Embryonic facial prominence (tissue), 1 donor: ENCODE measurements around the gene PIRT.
"Not testable (repeated sequence)": the region's sequence is repeated elsewhere in the genome, so short reads cannot be mapped to it uniquely, and the experiment has no call there.

Source experiments
- DNase-seq: peaks from one replicate; pipeline ENCODE4 v3.0.0-alpha.2; 2016; ENCODE audit errors: extremely low spot score

PIRT gene

GRCh38 chr17:10837921-10838320 is at the start of gene PIRT:
PIRT (minus strand) TSS chr17:10838087; CDS start chr17:10825645, 12,442 bp downstream.
- DNase-seq, result no peak

DNA sequence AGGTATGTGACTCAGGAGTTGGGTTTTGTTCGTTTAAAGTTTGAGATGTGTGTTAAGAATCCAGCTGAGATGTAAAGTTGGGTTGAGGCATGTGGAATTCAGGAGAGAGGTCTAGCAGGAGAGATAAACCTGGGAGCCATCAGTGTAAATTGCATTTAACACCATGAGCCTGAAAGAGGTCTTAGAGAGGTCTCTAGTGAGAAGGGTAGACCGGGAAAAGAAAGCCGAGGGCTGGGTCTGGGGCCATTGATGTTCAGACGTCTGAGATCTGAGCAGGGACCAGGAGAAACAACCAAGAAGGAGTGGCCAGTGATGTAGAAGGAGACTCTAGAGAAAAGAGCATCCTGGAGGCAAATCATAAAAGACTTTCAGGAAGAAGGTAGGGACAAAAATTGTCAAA is 44.1 kb upstream of the PIRT start:
- no peak for DNase-seq

GRCh38 chr17:10879190-10879836 is 41.4 kb upstream of the PIRT start:
- no peak for DNase-seq

DNA sequence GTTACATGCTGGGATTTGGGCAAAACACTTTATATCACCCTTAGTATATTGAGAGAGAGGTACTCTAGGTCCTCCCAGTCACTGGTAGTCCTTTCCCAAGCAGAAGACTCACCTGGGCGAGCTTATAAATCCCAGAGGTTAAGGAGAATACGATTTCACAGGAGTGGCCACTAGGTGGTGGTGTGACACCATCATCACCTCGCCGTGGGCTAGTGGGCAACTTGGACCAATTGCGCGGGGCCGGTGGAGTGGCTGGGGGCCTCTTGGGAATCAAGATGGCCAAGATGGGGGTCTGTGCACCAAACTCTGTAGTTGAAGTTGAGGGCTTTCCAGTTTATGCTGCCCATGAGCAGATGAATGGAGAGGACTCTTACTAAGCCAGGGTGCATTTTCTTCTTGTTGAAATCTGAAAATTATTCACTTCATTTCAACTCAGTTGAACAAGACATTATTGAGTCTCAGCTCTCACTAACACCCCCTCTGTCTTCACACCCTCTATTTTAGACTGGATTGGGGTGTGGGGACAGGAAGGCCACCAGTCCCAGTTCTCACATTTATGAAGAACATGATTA is 38.2 kb upstream of the PIRT start:
- no peak for DNase-seq

DNA sequence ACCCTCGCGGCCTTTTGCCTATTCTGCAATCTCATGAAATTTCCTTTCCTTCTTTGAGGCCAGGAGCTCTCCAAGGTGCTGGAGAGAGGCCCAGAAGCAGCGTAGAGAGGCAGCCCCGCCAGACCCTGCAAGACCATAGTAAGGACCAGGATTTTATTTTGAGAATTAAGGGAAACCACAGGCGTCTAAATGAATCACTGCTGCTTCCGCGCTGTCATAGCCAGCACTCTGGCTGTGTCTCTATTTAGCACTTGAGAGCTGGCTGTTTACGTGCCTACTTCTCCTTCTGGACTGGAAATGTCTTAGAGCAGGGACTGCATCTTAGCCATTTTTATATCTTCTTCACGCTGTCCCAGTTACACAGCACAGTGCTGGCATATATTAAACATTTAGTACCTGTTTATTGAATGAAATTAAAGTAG is 37.6 kb upstream of the PIRT start:
- DNase-seq, result no peak

GRCh38 chr17:10871914-10872313 is 34.0 kb upstream of the PIRT start:
- DNase-seq, result no peak

GRCh38 chr17:10870336-10871050 is 32.6 kb upstream of the PIRT start:
- no peak for DNase-seq

DNA sequence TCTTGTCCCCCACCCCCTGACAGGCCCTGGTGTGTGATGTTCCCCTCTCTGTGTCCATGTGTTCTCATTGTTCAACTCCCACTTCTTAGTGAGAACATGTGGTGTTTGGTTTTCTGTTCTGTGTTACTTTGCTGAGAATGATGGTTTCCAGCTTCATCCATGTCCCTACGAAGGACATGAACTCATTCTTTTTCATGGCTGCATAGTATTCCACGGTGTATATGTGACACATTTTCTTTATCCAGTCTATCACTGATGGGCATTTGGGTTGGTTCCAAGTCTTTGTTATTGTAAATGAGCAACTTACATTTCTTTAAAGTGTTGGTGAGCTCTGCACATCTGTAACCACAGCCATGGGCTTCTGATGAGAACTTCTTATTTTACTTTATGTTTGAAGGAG is 30.9 kb upstream of the PIRT start:
- not testable (repeated sequence) for DNase-seq

DNA sequence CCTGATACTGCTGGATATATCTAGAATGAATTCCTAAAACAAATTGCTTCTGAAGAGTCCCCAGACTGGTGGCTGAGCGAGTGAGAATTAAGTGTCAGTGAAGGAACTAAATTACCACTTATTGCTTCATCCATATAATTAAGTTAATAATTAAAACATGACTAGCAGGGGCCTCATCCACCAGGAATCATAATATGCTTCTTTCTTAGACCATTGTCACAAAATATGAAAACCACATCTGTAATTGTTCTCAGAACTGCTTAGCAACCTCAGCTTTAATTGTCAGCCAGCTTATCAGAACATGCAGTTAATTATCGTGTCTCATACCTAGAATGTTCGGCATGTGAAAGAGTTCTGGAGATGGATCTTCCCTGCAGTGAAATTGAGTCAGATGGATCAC is 21.2 kb upstream of the PIRT start:
- no peak for DNase-seq

GRCh38 chr17:10857976-10858375 is 20.1 kb upstream of the PIRT start:
- DNase-seq, result no peak

- DNase-seq, result not testable (repeated sequence)
Measured at GRCh38 chr17:10846636-10847035, 8.7 kb upstream of the PIRT start.

GRCh38 chr17:10845388-10845751 is 7.5 kb upstream of the PIRT start:
- no peak for DNase-seq

DNA sequence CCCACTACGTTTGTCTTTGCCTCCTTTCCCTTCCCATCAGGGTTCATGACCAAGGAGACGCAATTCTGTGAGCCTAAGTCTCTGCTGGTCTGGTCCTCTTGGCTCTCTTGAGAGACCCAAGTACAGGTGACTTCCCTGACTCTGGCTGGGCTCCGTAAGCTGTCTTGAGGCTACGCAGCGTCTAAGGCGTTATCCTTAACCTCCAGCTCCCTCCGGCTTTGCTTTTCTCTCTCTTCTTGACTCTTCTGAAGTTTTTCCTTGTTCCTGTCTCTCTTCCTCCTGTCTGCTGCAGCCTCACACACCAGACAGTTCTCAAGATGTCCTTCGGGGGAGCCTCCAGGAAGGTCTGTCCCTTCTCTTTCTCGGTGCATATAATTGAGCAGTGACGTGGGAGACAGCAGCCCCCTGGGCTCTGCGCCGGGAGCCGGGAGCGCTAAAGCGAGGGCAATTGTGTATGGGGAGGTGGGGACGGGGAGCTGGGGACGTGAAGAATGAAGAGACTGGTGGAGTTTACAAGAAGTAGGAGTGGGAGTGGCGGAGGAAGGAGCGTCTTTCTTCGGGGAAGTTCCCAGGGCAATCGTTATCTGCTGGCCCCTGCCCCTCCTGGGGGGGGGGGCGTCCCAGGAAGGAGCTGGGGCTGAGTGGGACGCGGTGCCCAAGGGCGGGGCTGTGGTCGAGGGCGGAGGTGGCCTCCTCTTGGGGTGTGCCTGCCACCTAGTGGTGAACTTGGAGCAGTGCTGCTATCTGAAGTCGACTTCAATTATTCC is 6.9 kb upstream of the PIRT start:
- peak; percentile 53 for DNase-seq

DNA sequence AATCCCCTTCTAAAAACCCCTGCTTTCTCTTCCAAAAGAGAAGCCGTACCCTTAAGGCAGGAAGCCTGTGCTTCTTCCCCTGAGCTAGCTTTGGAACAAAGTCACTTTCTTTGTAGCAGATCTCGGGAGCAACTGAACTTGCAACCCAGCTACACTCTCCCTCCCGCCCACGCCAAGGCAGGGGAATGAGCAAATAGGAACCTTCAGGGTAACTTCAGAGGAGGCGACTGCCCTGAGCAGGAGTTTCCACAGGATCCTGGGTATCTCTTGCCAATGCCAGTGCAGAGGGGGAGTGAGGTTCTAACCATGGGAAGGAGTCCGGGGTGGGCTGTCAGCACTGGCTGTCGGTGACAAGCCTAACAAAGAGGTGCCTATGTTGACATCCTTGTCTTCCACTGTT is 5.9 kb upstream of the PIRT start:
- no peak for DNase-seq

DNA sequence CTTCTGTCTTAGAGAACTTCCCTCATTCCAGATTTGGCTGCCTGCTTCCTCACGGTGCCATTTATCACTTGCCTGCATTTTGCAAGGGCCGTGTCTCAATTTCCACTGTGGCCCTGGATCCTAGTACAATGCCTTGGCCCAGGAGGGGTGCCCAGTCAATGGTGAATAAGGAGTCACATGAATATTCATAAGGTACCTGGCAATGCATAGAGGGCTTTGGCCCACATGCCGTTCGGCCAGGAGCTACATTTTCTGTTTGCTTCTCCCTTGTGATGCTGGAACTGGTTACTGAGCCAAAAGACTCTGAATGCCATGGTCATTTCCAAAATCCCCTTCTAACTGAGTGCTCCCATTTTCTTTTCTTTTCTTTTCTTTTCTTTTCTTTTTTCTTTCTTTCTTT is 4.8 kb upstream of the PIRT start:
- DNase-seq, result no peak

GRCh38 chr17:10838682-10839081 is 795 bp upstream of the PIRT start:
- no peak for DNase-seq

- no peak for DNase-seq
Measured at GRCh38 chr17:10836966-10837590, 809 bp downstream of the PIRT start.

DNA sequence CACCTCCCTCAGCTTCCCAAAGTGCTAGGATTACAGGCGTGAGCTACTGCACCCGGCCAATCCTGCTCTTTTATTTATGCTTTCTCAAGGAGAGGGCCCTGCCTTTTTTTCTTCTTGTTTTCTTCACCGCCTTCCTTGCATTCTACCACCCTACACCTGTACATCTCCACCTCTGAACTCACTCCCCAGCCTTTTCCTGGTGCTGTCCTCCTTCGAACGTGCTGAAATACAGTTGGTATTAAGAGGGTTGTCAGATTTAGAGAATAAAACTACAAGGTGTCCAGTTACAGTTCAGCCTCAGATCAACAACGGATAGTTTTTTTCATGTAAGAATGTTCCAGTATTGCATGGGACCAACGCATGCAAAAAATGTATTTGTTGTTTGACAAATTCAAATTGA is 1.7 kb downstream of the PIRT start:
- no peak for DNase-seq

- no peak for DNase-seq
Measured at GRCh38 chr17:10831696-10832095, 6.2 kb downstream of the PIRT start.

- DNase-seq, result no peak
Measured at GRCh38 chr17:10827898-10828552, 9.9 kb downstream of the PIRT start.

GRCh38 chr17:10824874-10825273 is 13.0 kb downstream of the PIRT start:
- no peak for DNase-seq

DNA sequence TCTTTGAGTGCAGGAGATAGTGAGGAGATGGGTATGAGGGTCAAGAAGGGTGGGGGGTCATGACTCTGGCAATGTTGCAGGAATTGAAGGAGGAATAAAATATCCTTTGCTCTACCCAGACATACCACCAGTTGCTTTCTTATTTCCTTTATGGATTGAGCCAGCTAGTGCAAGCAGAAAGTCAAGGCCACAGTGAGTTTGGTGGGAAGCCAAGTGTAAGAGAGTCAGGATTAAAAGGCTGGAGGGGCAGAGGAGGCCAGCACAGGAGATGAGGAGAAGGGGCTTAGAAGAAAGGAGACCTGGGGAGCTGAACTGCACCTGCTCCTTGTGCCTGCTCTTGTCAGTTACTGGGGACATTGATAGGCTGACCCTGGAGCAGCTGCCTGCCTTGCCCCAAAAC is 16.1 kb downstream of the PIRT start:
- DNase-seq, result no peak
